Right lobe of liver (tissue), 4 donors: ENCODE measurements around the gene TBC1D10A.

Experiments used
- POLR2A ChIP-seq: fragments of 450-650 bp; IDR thresholded peaks from one replicate; pipeline ENCODE4 v1.6.1; 2017; ENCODE audit warnings: antibody characterized with exemption, mild to moderate bottlenecking
- TF ChIP-seq, protein P1 (sequence below), 4 donors: fragments of 200-600 bp in 3 of 4; fragments of 450-650 bp in 1 of 4; IDR thresholded peaks; one replicate each; pipeline versions ENCODE4 v1.5.1 to v1.8.0; 2016 to 2022; ENCODE audit warnings: antibody characterized with exemption in 4 of 4, mild to moderate bottlenecking in 2 of 4
- donor health status: DM: no; HTN: no; CAD: no.
- donor health status: DM: no; HTN: no; CAD: no.
- donor health status: DM: no; HTN: yes; CAD: no.

DNA sequence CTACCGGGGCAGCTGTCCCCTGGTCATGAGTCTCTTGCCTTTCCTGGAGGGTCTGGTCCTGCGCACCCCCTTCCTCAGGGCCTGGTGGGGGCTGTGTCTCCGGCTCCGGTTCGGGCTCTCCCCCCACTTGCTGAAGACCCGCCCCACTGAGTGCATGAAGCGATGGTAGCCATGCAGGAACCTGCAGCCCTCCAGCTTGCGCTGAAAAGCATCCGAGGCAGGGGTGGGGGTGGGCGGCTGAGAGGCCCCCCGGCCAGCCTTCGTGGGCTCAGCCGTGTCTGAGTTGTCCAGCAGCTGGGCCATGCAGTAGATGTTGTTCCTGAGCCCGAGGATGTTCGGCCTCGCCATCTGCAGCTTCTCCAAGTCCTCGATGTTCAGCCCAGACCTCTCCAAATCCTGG lies 62.9 kb downstream of the TBC1D10A start:
- TF ChIP-seq, protein P1, sequence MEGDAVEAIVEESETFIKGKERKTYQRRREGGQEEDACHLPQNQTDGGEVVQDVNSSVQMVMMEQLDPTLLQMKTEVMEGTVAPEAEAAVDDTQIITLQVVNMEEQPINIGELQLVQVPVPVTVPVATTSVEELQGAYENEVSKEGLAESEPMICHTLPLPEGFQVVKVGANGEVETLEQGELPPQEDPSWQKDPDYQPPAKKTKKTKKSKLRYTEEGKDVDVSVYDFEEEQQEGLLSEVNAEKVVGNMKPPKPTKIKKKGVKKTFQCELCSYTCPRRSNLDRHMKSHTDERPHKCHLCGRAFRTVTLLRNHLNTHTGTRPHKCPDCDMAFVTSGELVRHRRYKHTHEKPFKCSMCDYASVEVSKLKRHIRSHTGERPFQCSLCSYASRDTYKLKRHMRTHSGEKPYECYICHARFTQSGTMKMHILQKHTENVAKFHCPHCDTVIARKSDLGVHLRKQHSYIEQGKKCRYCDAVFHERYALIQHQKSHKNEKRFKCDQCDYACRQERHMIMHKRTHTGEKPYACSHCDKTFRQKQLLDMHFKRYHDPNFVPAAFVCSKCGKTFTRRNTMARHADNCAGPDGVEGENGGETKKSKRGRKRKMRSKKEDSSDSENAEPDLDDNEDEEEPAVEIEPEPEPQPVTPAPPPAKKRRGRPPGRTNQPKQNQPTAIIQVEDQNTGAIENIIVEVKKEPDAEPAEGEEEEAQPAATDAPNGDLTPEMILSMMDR (IDR thresholded peaks at IDR 0.05): no peak
- TF ChIP-seq POLR2A: no peak
